GM23338 (cell line): ENCODE data around the gene AP2A2. TPM values are rescaled to one million over a fixed set of nuclear protein-coding genes. Genes with fewer than 3 reads are reported as not detected.
A peak's percentile ranks its signal among the peaks of the same experiment; 100 is the strongest.

Experiments
- ATAC-seq: fragments of 200-7000 bp; cut with Tn5 transposase; 3 replicates; pipeline ENCODE4 v1.9.1; 2020
- DNase-seq: peaks from one replicate; pipeline ENCODE4 v3.0.0-alpha.2; 2015; ENCODE audit warnings: low spot score
- H2AFZ ChIP-seq: fragments of 200-600 bp; sonication (generic); 2 replicates; pipeline ENCODE4 v1.8.0; 2016; ENCODE audit warnings: antibody characterized with exemption, mild to moderate bottlenecking, moderate library complexity
- H3F3A ChIP-seq: fragments of 200-600 bp; sonication (generic); replicated peaks from 2 replicates; pipeline ENCODE4 v1.8.0; 2017; ENCODE audit warnings: antibody characterized with exemption, mixed run types, low read depth
- H3K27ac ChIP-seq: fragments of 200-600 bp; sonication (generic); 2 replicates; pipeline ENCODE4 v1.6.1; 2016; ENCODE audit warnings: low read depth
- H3K27me3 ChIP-seq: fragments of 200-600 bp; sonication (generic); 2 replicates; pipeline ENCODE4 v1.8.0; 2016; ENCODE audit warnings: mild to moderate bottlenecking, mixed run types, moderate library complexity; ENCODE audit not compliant: insufficient read depth
- H3K36me3 ChIP-seq: fragments of 200-600 bp; sonication (generic); 2 replicates; pipeline ENCODE4 v1.8.0; 2016; ENCODE audit warnings: mild to moderate bottlenecking; ENCODE audit not compliant: insufficient read depth
- H3K4me1 ChIP-seq: fragments of 200-600 bp; sonication (generic); 2 replicates; pipeline ENCODE4 v1.8.0; 2016; ENCODE audit warnings: mild to moderate bottlenecking, moderate library complexity; ENCODE audit not compliant: insufficient read depth
- H3K4me2 ChIP-seq: fragments of 200-600 bp; sonication (generic); 2 replicates; pipeline ENCODE4 v1.7.1; 2017; ENCODE audit warnings: mixed run types
- H3K4me3 ChIP-seq: fragments of 200-600 bp; sonication (generic); 2 replicates; pipeline ENCODE4 v1.6.1; 2016; ENCODE audit warnings: mixed run types
- H3K79me2 ChIP-seq: fragments of 200-600 bp; sonication (generic); replicated peaks from 2 replicates; pipeline ENCODE4 v1.8.0; 2017; ENCODE audit warnings: mild to moderate bottlenecking; ENCODE audit not compliant: insufficient read depth
- H3K9me2 ChIP-seq: fragments of 200-600 bp; sonication (generic); 2 replicates; pipeline ENCODE4 v1.8.0; 2017; ENCODE audit not compliant: insufficient read depth
- H4K20me1 ChIP-seq: fragments of 200-600 bp; sonication (generic); replicated peaks from 2 replicates; pipeline ENCODE4 v1.8.0; 2017; ENCODE audit warnings: mild to moderate bottlenecking; ENCODE audit not compliant: insufficient read depth
- H3K27ac Mint-ChIP-seq: 2 replicates; pipeline ENCODE4 v1.8.0; 2020; ENCODE audit warnings: inconsistent platforms, mild to moderate bottlenecking, moderate library complexity, mixed read lengths
- H3K27me3 Mint-ChIP-seq: 3 replicates; pipeline ENCODE4 v1.8.0; 2022; ENCODE audit warnings: low read depth, mild to moderate bottlenecking, moderate library complexity, mixed read lengths, inconsistent platforms; ENCODE audit not compliant: insufficient read depth, poor library complexity
- H3K36me3 Mint-ChIP-seq: 3 replicates; pipeline ENCODE4 v1.8.0; 2021; ENCODE audit warnings: low read depth, mild to moderate bottlenecking, inconsistent platforms, moderate library complexity, mixed read lengths
- H3K4me1 Mint-ChIP-seq: 3 replicates; pipeline ENCODE4 v1.8.0; 2020; ENCODE audit warnings: mild to moderate bottlenecking, inconsistent platforms, mixed read lengths
- H3K4me3 Mint-ChIP-seq: 3 replicates; pipeline ENCODE4 v1.8.0; 2021; ENCODE audit warnings: moderate library complexity, mild to moderate bottlenecking, inconsistent platforms, mixed read lengths
- H3K9me3 Mint-ChIP-seq: 3 replicates; pipeline ENCODE4 v1.8.0; 2020; ENCODE audit warnings: moderate library complexity, mild to moderate bottlenecking, inconsistent platforms, mixed read lengths
- CREB1 ChIP-seq: fragments of 250-450 bp; sonication (Bioruptor Pico); IDR thresholded peaks from 2 replicates; pipeline ENCODE4 v1.5.0; 2020; ENCODE audit warnings: low read depth, mild to moderate bottlenecking, moderate library complexity
- CTCF ChIP-seq, 2 experiments: fragments of 200-600 bp in 1 of 2; sonication (generic) in 1 of 2; conservative IDR thresholded peaks; 2 replicates each; pipeline versions ENCODE4 v1.5.1 to v1.6.1; 2016 to 2017; ENCODE audit warnings: antibody characterized with exemption in 2 of 2, low read depth in 2 of 2, mild to moderate bottlenecking in 2 of 2, moderate library complexity in 1 of 2
- ETS1 ChIP-seq: IDR thresholded peaks from 2 replicates; pipeline ENCODE4 v1.6.1; 2016; ENCODE audit warnings: antibody characterized with exemption
- EZH2 ChIP-seq: fragments of 200-600 bp; sonication (generic); IDR thresholded peaks from one replicate; pipeline ENCODE4 v1.8.0; 2017; ENCODE audit warnings: antibody characterized with exemption, mild to moderate bottlenecking, low read depth; ENCODE audit not compliant: unreplicated experiment
- EZH2phosphoT487 ChIP-seq: fragments of 200-600 bp; sonication (generic); IDR thresholded peaks from one replicate; pipeline ENCODE4 v1.8.1; 2018; ENCODE audit warnings: antibody characterized with exemption; ENCODE audit not compliant: unreplicated experiment
- JUNB ChIP-seq: IDR thresholded peaks from one replicate; pipeline ENCODE4 v1.6.1; 2016; ENCODE audit warnings: antibody characterized with exemption; ENCODE audit not compliant: unreplicated experiment
- NANOG ChIP-seq: IDR thresholded peaks from 2 replicates; pipeline ENCODE4 v1.6.1; 2016; ENCODE audit warnings: antibody characterized with exemption, borderline replicate concordance
- POLR2AphosphoS5 ChIP-seq: IDR thresholded peaks from 2 replicates; pipeline ENCODE4 v1.6.1; 2016; ENCODE audit warnings: antibody characterized with exemption, low read depth
- REST ChIP-seq: IDR thresholded peaks from one replicate; pipeline ENCODE4 v1.6.1; 2018; ENCODE audit warnings: antibody characterized with exemption; ENCODE audit not compliant: unreplicated experiment
- STAT1 ChIP-seq: IDR thresholded peaks from one replicate; pipeline ENCODE4 v1.6.1; 2016; ENCODE audit warnings: antibody characterized with exemption; ENCODE audit not compliant: unreplicated experiment
- ZNF114 ChIP-seq: fragments of 250-450 bp; sonication (Bioruptor Pico); IDR thresholded peaks from 2 replicates; pipeline ENCODE4 v1.5.0; 2020; ENCODE audit warnings: mild to moderate bottlenecking, moderate library complexity
- ZNF331 ChIP-seq: fragments of 250-450 bp; sonication (Bioruptor Pico); IDR thresholded peaks from 2 replicates; pipeline ENCODE4 v1.5.0; 2020; ENCODE audit warnings: low read depth, mild to moderate bottlenecking, moderate library complexity
- polyA plus RNA-seq: library from polyadenylated mRNA; unstranded; fragments of >200 nt; fragmentation: Nextera tagmentation; extraction: Ambion mirVana; gene quantifications from 2 replicates; pipeline ENCODE4 v1.2.1, GENCODE V29; 2016
- total RNA-seq: library from RNA; depleted of rRNA; stranded (reverse); fragments of >200 nt; shearing (Covaris generic); gene quantifications from 2 replicates; pipeline ENCODE4 v1.2.3, GENCODE V29; 2014

Gene AP2A2
- total and polyA plus RNA-seq, 2 experiments from 2014 or later, result 23.7 to 47.5 TPM

GRCh38 chr11:910589-911030 is 15.1 kb upstream of the AP2A2 start, which contains the start of gene CHID1:
Gene CHID1 (minus strand): TSS chr11:910810. CDS start chr11:904816, 5,994 bp downstream.
- peak within 1 kb of the TSS; percentile 89 for H3K27ac Mint-ChIP-seq
- H3K27ac ChIP-seq, result peak within 1 kb of the TSS; percentile 80
- no peaks in the 10 kb centered on the region for H3K36me3 ChIP-seq
- TF ChIP-seq ZNF331 (CRISPR knock-in tag) (no peak), EZH2 (no peak), ETS1 (0 out of 2 replicates have a peak, but pooled peaks have one; percentile 25), POLR2AphosphoS5 (peak; percentile 75), STAT1 (no peak), ZNF114 (no peak)
- no peaks in the 10 kb centered on the region for H3K9me3 Mint-ChIP-seq
- no peaks in the 10 kb centered on the region for H3K27me3 ChIP-seq
- DNase-seq (peak; percentile 94), ATAC-seq (peak; percentile 91)
- H3K36me3 Mint-ChIP-seq, result peaks cover 16% of the 10 kb centered on the region
- no peaks in the 10 kb centered on the region for H3K9me2 ChIP-seq
- H3K4me3 Mint-ChIP-seq, result peak within 1 kb of the TSS; percentile 94
- H2AFZ ChIP-seq, result peak within 1 kb of the TSS; percentile 96
- peaks cover 18% of the 10 kb centered on the region for H3K4me1 Mint-ChIP-seq
- H3K79me2 ChIP-seq, result peaks cover 42% of the 10 kb centered on the region
- H4K20me1 ChIP-seq, result peaks cover 5% of the 10 kb centered on the region; the same call in 1 of the 2 replicates
- H3F3A ChIP-seq, result peaks cover 22% of the 10 kb centered on the region; the same call in 1 of the 2 replicates
- peaks cover 14% of the 10 kb centered on the region; the same call in 1 of the 2 replicates for H3K4me1 ChIP-seq
- H3K4me2 ChIP-seq, result peak within 1 kb of the TSS; percentile 93
- H3K27me3 Mint-ChIP-seq, result peaks cover 9% of the 10 kb centered on the region
- H3K4me3 ChIP-seq, result peak within 1 kb of the TSS; percentile 98

GRCh38 chr11:911031-911889 is 14.4 kb upstream of the AP2A2 start:
- Mint-ChIP-seq H3K4me1 (peaks cover 18% of the 10 kb centered on the region), H3K36me3 (peaks cover 14% of the 10 kb centered on the region; the same call in 2 of the 3 replicates), H3K9me3 (no peaks in the 10 kb centered on the region), H3K27me3 (peaks cover 8% of the 10 kb centered on the region), H3K27ac (peak overlapping the region; percentile 89), H3K4me3 (peak overlapping the region; percentile 85)
- H3F3A ChIP-seq, result peaks cover 22% of the 10 kb centered on the region; the same call in 1 of the 2 replicates
- peaks cover 36% of the 10 kb centered on the region for H3K79me2 ChIP-seq
- peak; percentile 53 for ATAC-seq
- H3K4me3 ChIP-seq, result peak overlapping the region; percentile 98
- H3K36me3 ChIP-seq, result no peaks in the 10 kb centered on the region
- peak overlapping the region; percentile 96 for H2AFZ ChIP-seq
- peak overlapping the region; percentile 80 for H3K27ac ChIP-seq
- peaks cover 5% of the 10 kb centered on the region; the same call in 1 of the 2 replicates for H4K20me1 ChIP-seq
- H3K9me2 ChIP-seq, result no peaks in the 10 kb centered on the region
- H3K4me2 ChIP-seq, result peak overlapping the region; percentile 86
- no peaks in the 10 kb centered on the region for H3K27me3 ChIP-seq
- H3K4me1 ChIP-seq, result peaks cover 14% of the 10 kb centered on the region; the same call in 1 of the 2 replicates
- DNase-seq, result peak; percentile 72
- TF ChIP-seq STAT1 (no peak), REST (no peak), EZH2 (no peak), EZH2phosphoT487 (no peak), ZNF114 (no peak), CREB1 (CRISPR knock-in tag) (no peak), CTCF (conservative IDR thresholded peaks at IDR 0.05; ENCODE audit: low read depth in 2 of 2) (no peak), NANOG (no peak), ETS1 (no peak), POLR2AphosphoS5 (peak; percentile 62), JUNB (no peak), ZNF331 (CRISPR knock-in tag) (peak; percentile 77)
